Right lobe of liver (tissue), 6 donors: ENCODE measurements around the gene NDUFAF3. TPM values are rescaled to one million over a fixed set of nuclear protein-coding genes. Genes with fewer than 3 reads are reported as not detected.

Experiments used
- ATAC-seq, 4 donors: fragments of 200-7000 bp; cut with Tn5 transposase; one replicate each; pipeline ENCODE4 v1.9.1; 2020; ENCODE audit warnings: mild to moderate bottlenecking in 4 of 4, moderate library complexity in 4 of 4
- DNase-seq, 3 donors: peaks; one replicate each; pipeline ENCODE4 v3.0.0-alpha.2; 2020
- H3K27ac ChIP-seq, 3 donors: fragments of 200-600 bp; one replicate each; pipeline ENCODE4 v1.8.0; 2022
- H3K27me3 ChIP-seq, 2 donors: fragments of 200-600 bp; one replicate each; pipeline ENCODE4 v1.8.0; 2022
- H3K36me3 ChIP-seq, 4 donors: fragments of 200-600 bp; sonication (generic) in 1 of 4; one replicate each; pipeline versions ENCODE4 v1.5.1 to v1.8.0; 2017 to 2022; ENCODE audit warnings: control low read depth in 1 of 4
- H3K4me1 ChIP-seq, 4 donors: fragments of 200-600 bp; sonication (generic) in 1 of 4; one replicate each; pipeline versions ENCODE4 v1.5.1 to v1.8.0; 2017 to 2022; ENCODE audit warnings: control low read depth in 1 of 4
- H3K4me3 ChIP-seq, 3 donors: fragments of 200-600 bp; one replicate each; pipeline ENCODE4 v1.8.0; 2022
- H3K9me3 ChIP-seq, 4 donors: fragments of 200-600 bp; sonication (generic) in 1 of 4; one replicate each; pipeline versions ENCODE4 v1.5.1 to v1.8.0; 2017 to 2022; ENCODE audit warnings: control low read depth in 1 of 4
- CTCF ChIP-seq, 4 donors: fragments of 200-600 bp in 3 of 4; fragments of 450-650 bp in 1 of 4; IDR thresholded peaks; one replicate each; pipeline versions ENCODE4 v1.5.1 to v1.8.0; 2016 to 2022; ENCODE audit warnings: antibody characterized with exemption in 4 of 4, mild to moderate bottlenecking in 2 of 4
- POLR2A ChIP-seq: fragments of 450-650 bp; IDR thresholded peaks from one replicate; pipeline ENCODE4 v1.6.1; 2017; ENCODE audit warnings: antibody characterized with exemption, mild to moderate bottlenecking
- WGBS: methylation state at CpG from one replicate; pipeline ENCODE4 v1.1.6; 2018; ENCODE audit warnings: low coverage, low lambda C conversion rate; ENCODE audit not compliant: insufficient coverage; ENCODE audit errors: missing lambda C conversion rate; 5-methylcytosine and 5-hydroxymethylcytosine counted together
- intact Hi-C, 2 donors: fragments of 100-400 bp; cut with DNase I; formaldehyde crosslinking; loops; one replicate each; pipeline versions ENCODE4 v1.11.2 to v1.14.1; 2022
- total RNA-seq, 6 experiments: library from RNA; depleted of rRNA in 2 of 6; stranded (reverse); fragments of >200 nt in 2 of 6; fragmentation: NEBNext Ultra II Directional in 3 of 6; extraction: Animal tissue kit (Norgen Biotek cat#: 25700) in 3 of 6; gene quantifications; one replicate each; pipeline versions ENCODE4 v1.1.0 to v1.2.4, GENCODE V29; 2016 to 2023
- donor health status: DM: no; HTN: yes; CAD: no.
- donor health status: DM: no; HTN: no; CAD: no.
- donor health status: DM: no; HTN: no; CAD: no.
- donor health status: DM: no; HTN: yes; CAD: no.
- donor health status: DM: no; HTN: yes; CAD: no.

NDUFAF3 gene
- total RNA-seq, 6 experiments from 2014 or later = 39.2 to 100 (median 44.8) TPM

- no peak for DNase-seq
- WGBS = no CpG with 5 or more reads among the region's 8 CpGs
- Histone ChIP-seq H3K27me3 (no peaks in the 10 kb centered on the region), H3K27ac (no peak overlapping the region), H3K4me1 (peaks cover 0 to 3% (median 0%) of the 10 kb centered on the region in 4 donors), H3K4me3 (no peak overlapping the region), H3K36me3 (peaks cover 0 to 2% (median 0%) of the 10 kb centered on the region in 4 donors), H3K9me3 (no peaks in the 10 kb centered on the region)
- intact Hi-C loops = no loop called here
- no peak for ATAC-seq
- TF ChIP-seq POLR2A (no peak), CTCF (IDR thresholded peaks at IDR 0.05) (no peak)
Observed at GRCh38 chr3:48999085-48999858, 22.6 kb upstream of the NDUFAF3 start.

GRCh38 chr3:49001155-49001554 lies 20.8 kb upstream of the NDUFAF3 start:
- TF ChIP-seq POLR2A (no peak), CTCF (IDR thresholded peaks at IDR 0.05) (no peak)
- Histone ChIP-seq H3K9me3 (no peaks in the 10 kb centered on the region), H3K4me1 (peaks cover 0 to 14% (median 7%) of the 10 kb centered on the region in 4 donors), H3K27me3 (no peaks in the 10 kb centered on the region), H3K4me3 (no peak overlapping the region), H3K27ac (no peak overlapping the region), H3K36me3 (peaks cover 0 to 2% (median 0%) of the 10 kb centered on the region in 4 donors)
- ATAC-seq (no peak), DNase-seq (no peak)
- WGBS = 80% methylated on average over 1 of the region's 6 CpGs
- intact Hi-C loops = no loop called here

- TF ChIP-seq CTCF (IDR thresholded peaks at IDR 0.05) (no peak), POLR2A (no peak)
- ATAC-seq = peak in 3 of 4 donors; percentile 1 to 29 (median 24)
- DNase-seq = peak; percentile 70 to 81 (median 80)
- 35% methylated on average over 3 of the region's 16 CpGs for WGBS
- no peaks in the 10 kb centered on the region for H3K27me3 ChIP-seq
- no peaks in the 10 kb centered on the region for H3K9me3 ChIP-seq
- H3K4me1 ChIP-seq = peaks cover 0 to 29% (median 11%) of the 10 kb centered on the region in 4 donors
- no peaks in the 10 kb centered on the region for H3K36me3 ChIP-seq
- intact Hi-C loops = no loop called here
- no peak overlapping the region for H3K4me3 ChIP-seq
- peak overlapping the region in 1 of 3 donors; percentile 57 for H3K27ac ChIP-seq
Observed at GRCh38 chr3:49004352-49005302, 17.3 kb upstream of the NDUFAF3 start.

- ATAC-seq (no peak), DNase-seq (no peak)
- H3K4me3 ChIP-seq = no peak overlapping the region
- intact Hi-C loops = no loop called here
- TF ChIP-seq POLR2A = no peak
- TF ChIP-seq CTCF (IDR thresholded peaks at IDR 0.05) = no peak
- H3K4me1 ChIP-seq = peaks cover 0 to 29% (median 11%) of the 10 kb centered on the region in 4 donors
- peak overlapping the region in 1 of 3 donors; percentile 57 for H3K27ac ChIP-seq
- H3K9me3 ChIP-seq = no peaks in the 10 kb centered on the region
- no peaks in the 10 kb centered on the region for H3K27me3 ChIP-seq
- WGBS = 100% methylated on average over 2 of the region's 3 CpGs
- H3K36me3 ChIP-seq = no peaks in the 10 kb centered on the region
Observed at GRCh38 chr3:49005303-49005680, 16.6 kb upstream of the NDUFAF3 start.
